Body of pancreas (tissue), 4 donors: Measurements from ENCODE around the gene KANSL2. TPM values are rescaled to one million over a fixed set of nuclear protein-coding genes. Genes with fewer than 3 reads are reported as not detected.

Experiments used
- ATAC-seq: fragments of 150-250 bp; one replicate; pipeline ENCODE4 v1.9.1; 2016
- DNase-seq, 4 donors: peaks; one replicate each; pipeline ENCODE4 v3.0.0-alpha.2; 2019
- H3K27ac ChIP-seq, 4 donors: fragments of 200-600 bp; sonication (generic); 1 replicate in 3 of 4; 2 replicates in 1 of 4; pipeline versions ENCODE4 v1.5.1 to v1.6.1; 2016 to 2019; ENCODE audit warnings: mild to moderate bottlenecking in 1 of 4, mixed read lengths in 1 of 4, moderate library complexity in 1 of 4
- H3K27me3 ChIP-seq, 2 donors: fragments of 200-600 bp; sonication (generic); one replicate each; pipeline ENCODE4 v1.6.0; 2016; ENCODE audit warnings: mild to moderate bottlenecking in 1 of 2
- H3K36me3 ChIP-seq, 2 donors: fragments of 200-600 bp; sonication (generic); replicated peaks in 1 of 2; 2 replicates each; pipeline ENCODE4 v1.5.1; 2016; ENCODE audit warnings: low read depth in 2 of 2; ENCODE audit not compliant: insufficient read depth in 1 of 2
- H3K4me1 ChIP-seq: fragments of 200-600 bp; sonication (generic); one replicate; pipeline ENCODE4 v1.6.0; 2016
- H3K4me3 ChIP-seq, 2 donors: fragments of 200-600 bp; sonication (generic); 1 replicate in 1 of 2; 2 replicates in 1 of 2; pipeline ENCODE4 v1.5.1; 2016 to 2019
- H3K9me3 ChIP-seq, 3 donors: fragments of 200-600 bp; sonication (generic); 1 replicate in 2 of 3; 2 replicates in 1 of 3; pipeline ENCODE4 v1.5.1; 2016
- POLR2A ChIP-seq, 3 donors: fragments of 450-650 bp; IDR thresholded peaks; one replicate each; pipeline ENCODE4 v1.6.1; 2016; ENCODE audit warnings: antibody characterized with exemption in 3 of 3, mild to moderate bottlenecking in 2 of 3
- WGBS, 2 donors: methylation state at CpG; one replicate each; pipeline ENCODE4 v1.1.5; 2017; 5-methylcytosine and 5-hydroxymethylcytosine counted together
- intact Hi-C: fragments of 100-400 bp; cut with DNase I; formaldehyde crosslinking; loops from one replicate; pipeline ENCODE4 v1.15.1; 2023
- total RNA-seq, 2 donors: library from RNA; depleted of rRNA; stranded (reverse); fragments of >200 nt; gene quantifications; one replicate each; pipeline ENCODE4 v1.1.0, GENCODE V29; 2016
- TF ChIP-seq, protein P1 (sequence below), 7 experiments: fragments of 450-650 bp in 4 of 7; fragments of 200-600 bp in 3 of 7; sonication (generic) in 3 of 7; IDR thresholded peaks; one replicate each; pipeline ENCODE4 v1.5.1; 2016 to 2019; ENCODE audit warnings: antibody characterized with exemption in 7 of 7

KANSL2 gene
- total RNA-seq, 2 donors from 2014 or later: 19.1 to 20.0 TPM

DNA sequence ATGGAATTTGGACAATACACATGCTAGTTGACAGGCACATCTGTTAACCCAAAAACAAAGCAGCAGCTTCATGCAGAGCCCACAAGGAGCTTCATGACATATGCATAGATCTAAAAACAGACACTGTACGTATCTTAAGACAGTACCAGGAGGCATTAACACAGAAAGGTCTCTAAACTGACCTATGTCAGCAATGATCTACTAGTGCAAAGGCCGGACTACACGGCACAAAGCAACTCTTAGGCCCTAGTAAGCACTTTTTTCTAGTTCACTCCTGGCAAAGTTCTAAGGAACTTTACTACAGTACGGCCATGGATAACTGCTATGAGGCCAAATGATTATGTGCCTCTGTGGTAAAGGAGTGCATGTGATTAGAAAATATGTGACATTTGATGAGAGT is 8.4 kb upstream of the KANSL2 start:
- Histone ChIP-seq H3K36me3 (peaks cover 7 to 26% of the 10 kb centered on the region in 2 donors), H3K27me3 (no peaks in the 10 kb centered on the region), H3K9me3 (no peaks in the 10 kb centered on the region), H3K4me3 (no peak overlapping the region), H3K4me1 (no peaks in the 10 kb centered on the region), H3K27ac (no peak overlapping the region)
- ATAC-seq (no peak), DNase-seq (no peak)
- no peak for TF ChIP-seq POLR2A (IDR thresholded peaks at IDR 0.05)
- TF ChIP-seq, protein P1, sequence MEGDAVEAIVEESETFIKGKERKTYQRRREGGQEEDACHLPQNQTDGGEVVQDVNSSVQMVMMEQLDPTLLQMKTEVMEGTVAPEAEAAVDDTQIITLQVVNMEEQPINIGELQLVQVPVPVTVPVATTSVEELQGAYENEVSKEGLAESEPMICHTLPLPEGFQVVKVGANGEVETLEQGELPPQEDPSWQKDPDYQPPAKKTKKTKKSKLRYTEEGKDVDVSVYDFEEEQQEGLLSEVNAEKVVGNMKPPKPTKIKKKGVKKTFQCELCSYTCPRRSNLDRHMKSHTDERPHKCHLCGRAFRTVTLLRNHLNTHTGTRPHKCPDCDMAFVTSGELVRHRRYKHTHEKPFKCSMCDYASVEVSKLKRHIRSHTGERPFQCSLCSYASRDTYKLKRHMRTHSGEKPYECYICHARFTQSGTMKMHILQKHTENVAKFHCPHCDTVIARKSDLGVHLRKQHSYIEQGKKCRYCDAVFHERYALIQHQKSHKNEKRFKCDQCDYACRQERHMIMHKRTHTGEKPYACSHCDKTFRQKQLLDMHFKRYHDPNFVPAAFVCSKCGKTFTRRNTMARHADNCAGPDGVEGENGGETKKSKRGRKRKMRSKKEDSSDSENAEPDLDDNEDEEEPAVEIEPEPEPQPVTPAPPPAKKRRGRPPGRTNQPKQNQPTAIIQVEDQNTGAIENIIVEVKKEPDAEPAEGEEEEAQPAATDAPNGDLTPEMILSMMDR (IDR thresholded peaks at IDR 0.05): no peak
- intact Hi-C loops: no loop called here
- WGBS, 2 donors: 75 to 93% methylated on average over 4 of the region's 4 CpGs

DNA sequence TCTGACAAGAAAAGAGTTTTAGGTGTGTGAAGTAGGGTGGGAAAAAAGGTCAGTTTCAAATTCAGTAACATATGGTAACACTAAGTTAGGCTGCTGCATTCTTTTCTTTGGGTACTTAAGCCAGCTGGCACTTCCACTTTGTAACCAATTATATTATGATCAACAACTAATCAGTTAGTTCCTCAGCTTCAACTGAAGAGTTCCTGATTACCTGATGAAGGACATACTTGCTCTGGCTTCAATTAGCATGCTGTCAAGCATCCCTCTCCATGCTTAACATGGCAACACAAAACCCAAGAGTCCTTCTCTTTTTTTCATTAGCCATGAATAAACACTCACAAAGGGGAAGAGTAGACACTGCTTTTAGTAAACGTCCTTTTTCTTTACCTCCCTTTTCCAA is 6.8 kb upstream of the KANSL2 start:
- Histone ChIP-seq H3K36me3 (peaks cover 7 to 13% of the 10 kb centered on the region in 2 donors), H3K27ac (no peak overlapping the region), H3K9me3 (no peaks in the 10 kb centered on the region), H3K27me3 (no peaks in the 10 kb centered on the region), H3K4me1 (no peaks in the 10 kb centered on the region), H3K4me3 (no peak overlapping the region)
- WGBS, 2 donors: 50 to 56% methylated on average over 1 of the region's 1 CpG
- DNase-seq: no peak
- no peak for ATAC-seq
- TF ChIP-seq, protein P1 (IDR thresholded peaks at IDR 0.05): no peak
- TF ChIP-seq POLR2A (IDR thresholded peaks at IDR 0.05): no peak
- intact Hi-C loops: no loop called here

DNA sequence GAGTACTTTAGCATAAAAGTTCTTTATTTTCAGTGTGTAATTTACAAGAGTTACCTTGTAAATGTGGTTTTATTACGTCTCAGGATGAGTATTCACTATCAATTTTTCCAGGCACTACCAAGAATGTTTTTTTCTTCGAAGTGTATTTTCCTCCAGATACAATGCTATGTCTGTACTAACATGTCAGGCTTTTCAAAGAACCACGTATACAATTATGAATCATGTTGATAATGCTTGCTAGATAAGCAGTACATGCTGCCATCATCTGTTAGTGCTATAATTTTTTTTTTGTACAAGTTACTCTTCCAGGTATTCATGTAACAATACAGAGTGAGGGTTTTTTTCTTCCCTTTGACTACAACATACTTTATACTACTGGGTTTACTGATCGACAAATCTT is 5.6 kb upstream of the KANSL2 start:
- 82 to 85% methylated on average over 4 of the region's 4 CpGs for WGBS, 2 donors
- Histone ChIP-seq H3K27me3 (no peaks in the 10 kb centered on the region), H3K4me3 (no peak overlapping the region), H3K36me3 (peaks cover 0 to 3% of the 10 kb centered on the region in 2 donors), H3K27ac (no peak overlapping the region), H3K9me3 (no peaks in the 10 kb centered on the region), H3K4me1 (no peaks in the 10 kb centered on the region)
- intact Hi-C loops: no loop called here
- ATAC-seq (no peak), DNase-seq (no peak)
- TF ChIP-seq, protein P1 (IDR thresholded peaks at IDR 0.05): no peak
- no peak for TF ChIP-seq POLR2A (IDR thresholded peaks at IDR 0.05)

DNA sequence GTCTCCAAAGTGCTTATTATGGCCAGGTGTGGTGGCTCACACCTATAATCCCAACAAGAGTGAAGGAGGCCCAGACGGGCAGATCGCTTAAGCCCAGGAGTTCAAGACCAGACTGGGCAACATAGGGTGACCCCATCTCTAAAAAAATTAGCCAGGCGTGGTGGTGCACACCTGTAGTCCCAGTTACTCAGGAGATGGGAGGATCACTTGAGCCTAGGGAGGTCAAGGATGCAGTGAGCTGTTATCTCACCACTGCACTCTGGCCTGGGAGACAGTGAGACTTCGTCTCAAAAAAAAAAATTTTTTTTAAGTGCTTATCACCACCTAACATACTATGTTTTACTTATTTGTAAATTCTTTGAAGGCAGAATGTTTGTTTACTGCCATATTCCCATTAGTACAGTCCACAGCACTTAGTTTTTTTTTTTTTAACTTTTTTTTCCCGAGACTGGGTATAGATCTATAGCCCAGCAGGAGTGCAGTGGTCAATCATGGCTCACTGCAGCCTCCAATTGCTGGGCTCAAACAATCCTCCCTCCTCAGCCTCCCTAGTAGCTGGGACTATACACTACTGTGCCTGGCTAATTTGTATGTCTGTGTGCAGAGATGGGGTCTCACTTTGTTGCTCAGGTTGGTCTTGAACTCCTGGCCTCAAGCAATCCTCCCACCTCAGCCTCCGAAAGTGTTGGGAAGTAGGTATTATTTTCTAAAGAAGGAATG is 4.7 kb upstream of the KANSL2 start:
- no peak overlapping the region for H3K27ac ChIP-seq
- intact Hi-C loops: no loop called here
- no peaks in the 10 kb centered on the region for H3K4me1 ChIP-seq
- no peak for DNase-seq
- H3K9me3 ChIP-seq: no peaks in the 10 kb centered on the region
- peaks cover 0 to 3% of the 10 kb centered on the region in 2 donors for H3K36me3 ChIP-seq
- H3K27me3 ChIP-seq: no peaks in the 10 kb centered on the region
- no peak overlapping the region for H3K4me3 ChIP-seq
- TF ChIP-seq, protein P1 (IDR thresholded peaks at IDR 0.05): no peak
- TF ChIP-seq POLR2A (IDR thresholded peaks at IDR 0.05): no peak
- no peak for ATAC-seq
- 81% methylated on average over 6 of the region's 6 CpGs for WGBS, 2 donors

- Histone ChIP-seq H3K4me3 (no peak overlapping the region), H3K27me3 (no peaks in the 10 kb centered on the region), H3K9me3 (no peaks in the 10 kb centered on the region), H3K36me3 (peaks cover 0 to 3% of the 10 kb centered on the region in 2 donors), H3K27ac (no peak overlapping the region), H3K4me1 (peaks cover under 1% of the 10 kb centered on the region)
- no peak for DNase-seq
- intact Hi-C loops: no loop called here
- ATAC-seq: no peak
- TF ChIP-seq, protein P1 (IDR thresholded peaks at IDR 0.05): no peak
- no peak for TF ChIP-seq POLR2A (IDR thresholded peaks at IDR 0.05)
- WGBS, 2 donors: 38 to 40% methylated on average over 3 of the region's 3 CpGs
Measured at GRCh38 chr12:48686037-48686595, 4.1 kb upstream of the KANSL2 start.
